ENCODE measurements around the gene RNF32.

- no peak for TF ChIP-seq POLR2A (IDR thresholded peaks at IDR 0.05; ENCODE audit: low read depth)
- no peak for TF ChIP-seq CTCF (IDR thresholded peaks at IDR 0.05)
- no peak for TF ChIP-seq EP300 (IDR thresholded peaks at IDR 0.05)
- no peak for TF ChIP-seq POLR2AphosphoS5 (IDR thresholded peaks at IDR 0.05)
Measured at GRCh38 chr7:156621652-156622051, 18.9 kb upstream of the RNF32 start.
